Cerebellar nuclear complex (tissue), 1 donor: ENCODE results near the gene MLF2.
"Not testable (repeated sequence)": the region's sequence is repeated elsewhere in the genome, so short reads cannot be mapped to it uniquely, and the experiment has no call there.

Experiments
- DNase-seq, 2 experiments: peaks; one replicate each; lab custom pipeline; 2025; lab: John Stamatoyannopoulos, UW

MLF2 gene

GRCh38 chr12:6765048-6765633, 12.2 kb upstream of the MLF2 start:
- peak in 1 of 2 experiments; percentile 15 for DNase-seq

GRCh38 chr12:6764011-6764828, 11.3 kb upstream of the MLF2 start:
- DNase-seq = peak; percentile 99 to 100

GRCh38 chr12:6763380-6763779, 10.4 kb upstream of the MLF2 start:
- no peak for DNase-seq

GRCh38 chr12:6759741-6760140, 6.8 kb upstream of the MLF2 start:
- DNase-seq = no peak

- DNase-seq = no peak
Measured at GRCh38 chr12:6758506-6759095, 5.7 kb upstream of the MLF2 start.

GRCh38 chr12:6757028-6757690, 4.2 kb upstream of the MLF2 start:
- no peak for DNase-seq

GRCh38 chr12:6754411-6754810, 1.5 kb upstream of the MLF2 start:
- DNase-seq = no peak

- DNase-seq = no peak
Measured at GRCh38 chr12:6753772-6754356, 923 bp upstream of the MLF2 start.

GRCh38 chr12:6752167-6752920, 597 bp downstream of the MLF2 start:
- DNase-seq = no peak

GRCh38 chr12:6751767-6752166, 1.2 kb downstream of the MLF2 start:
- DNase-seq = no peak

- DNase-seq = no peak
Measured at GRCh38 chr12:6750506-6750905, 2.4 kb downstream of the MLF2 start.

- no peak for DNase-seq
Measured at GRCh38 chr12:6748761-6749160, 4.2 kb downstream of the MLF2 start.

GRCh38 chr12:6747216-6747615, 5.7 kb downstream of the MLF2 start:
- DNase-seq = no peak

GRCh38 chr12:6745741-6746525, 7.0 kb downstream of the MLF2 start:
- DNase-seq = no peak

GRCh38 chr12:6743300-6743699, 9.6 kb downstream of the MLF2 start:
- not testable (repeated sequence) for DNase-seq

- no peak for DNase-seq
Measured at GRCh38 chr12:6742834-6743233, 10.1 kb downstream of the MLF2 start.

GRCh38 chr12:6742080-6742479, 10.9 kb downstream of the MLF2 start:
- DNase-seq = not testable (repeated sequence)

- DNase-seq = no peak
Measured at GRCh38 chr12:6736754-6737153, 16.2 kb downstream of the MLF2 start.

- DNase-seq = peak in 1 of 2 experiments; percentile 48
Measured at GRCh38 chr12:6735448-6736191, 17.3 kb downstream of the MLF2 start.
